Measurements from ENCODE around the gene THSD1. TPM values are rescaled to one million over a fixed set of nuclear protein-coding genes. Genes with fewer than 3 reads are reported as not detected.
A peak's percentile ranks its signal among the peaks of the same experiment; 100 is the strongest.
"Not testable (repeated sequence)": the region's sequence is repeated elsewhere in the genome, so short reads cannot be mapped to it uniquely, and the experiment has no call there.

Gene THSD1
- total RNA-seq, 1 experiment from 2014 or later: 11.3 TPM

DNA sequence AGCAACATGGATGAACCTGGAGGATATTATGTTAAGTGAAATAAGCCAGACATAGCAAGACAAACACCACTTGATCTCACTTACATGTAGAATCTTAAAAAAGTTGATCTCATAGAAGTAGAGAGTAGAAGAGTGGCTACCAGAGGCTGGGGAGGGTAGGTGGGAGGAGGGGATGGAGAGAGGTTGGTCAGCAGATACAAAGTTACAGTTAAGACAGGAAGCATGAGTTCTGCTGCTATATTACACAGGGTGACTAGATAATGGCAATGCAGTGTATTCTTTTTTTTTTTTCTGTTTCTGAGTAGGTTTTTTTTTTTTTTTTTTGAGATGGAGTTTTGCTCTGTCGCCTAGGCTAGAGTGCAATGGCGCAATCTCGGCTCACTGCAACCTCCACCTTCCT is 15.2 kb upstream of the THSD1 start:
- Histone ChIP-seq H3K9me3 (no peaks in the 10 kb centered on the region), H3K4me3 (no peak overlapping the region), H3K27me3 (no peaks in the 10 kb centered on the region), H3K36me3 (peaks cover 65% of the 10 kb centered on the region)
- no peak for DNase-seq

DNA sequence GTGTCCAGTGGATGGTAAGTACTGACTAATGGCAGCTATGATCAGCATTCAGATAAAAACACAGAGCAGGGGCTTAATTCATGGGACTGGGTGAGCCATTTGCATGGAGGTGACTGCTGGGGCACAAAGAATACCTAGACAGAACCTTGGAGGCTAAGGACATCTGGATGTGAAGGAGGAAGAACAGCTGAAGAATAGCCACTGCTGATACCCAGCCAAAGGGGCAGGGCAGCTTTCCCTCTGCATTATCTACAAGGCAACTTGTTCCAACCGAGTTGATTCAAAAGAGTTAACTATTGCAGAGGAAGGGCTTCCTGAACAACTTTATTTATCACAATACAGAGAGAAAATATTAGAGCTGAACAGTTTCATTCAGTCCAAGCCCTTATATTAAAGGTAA is 13.1 kb upstream of the THSD1 start:
- no peak for DNase-seq
- Histone ChIP-seq H3K9me3 (no peaks in the 10 kb centered on the region), H3K36me3 (peaks cover 62% of the 10 kb centered on the region)

DNA sequence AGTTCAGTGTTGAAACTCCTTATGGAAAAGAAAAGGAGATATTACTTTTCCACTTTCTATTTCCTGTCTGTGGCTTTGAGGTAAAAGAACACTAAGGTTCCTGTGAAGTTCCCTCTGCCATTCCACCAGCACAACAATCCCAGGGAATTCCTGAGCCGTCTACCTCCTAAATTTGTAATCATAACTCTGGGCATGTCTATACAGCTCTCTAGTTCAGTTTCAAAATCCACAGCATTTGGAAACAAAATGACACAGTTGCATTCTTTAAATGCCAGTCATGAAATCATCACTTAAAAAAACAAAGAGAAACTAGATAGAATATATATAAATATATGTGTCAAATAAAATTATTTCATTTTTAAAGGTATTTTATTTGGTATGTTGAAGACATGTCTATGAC is 9.0 kb upstream of the THSD1 start:
- DNase-seq: no peak
- peaks cover 53% of the 10 kb centered on the region for H3K36me3 ChIP-seq
- H3K27me3 ChIP-seq: no peaks in the 10 kb centered on the region
- no peaks in the 10 kb centered on the region for H3K9me3 ChIP-seq
- H3K4me3 ChIP-seq: no peak overlapping the region

More for the DNA sequence above, 13.1 kb upstream of the THSD1 start:
- no peak overlapping the region for H3K4me3 ChIP-seq
- no peaks in the 10 kb centered on the region for H3K27me3 ChIP-seq

DNA sequence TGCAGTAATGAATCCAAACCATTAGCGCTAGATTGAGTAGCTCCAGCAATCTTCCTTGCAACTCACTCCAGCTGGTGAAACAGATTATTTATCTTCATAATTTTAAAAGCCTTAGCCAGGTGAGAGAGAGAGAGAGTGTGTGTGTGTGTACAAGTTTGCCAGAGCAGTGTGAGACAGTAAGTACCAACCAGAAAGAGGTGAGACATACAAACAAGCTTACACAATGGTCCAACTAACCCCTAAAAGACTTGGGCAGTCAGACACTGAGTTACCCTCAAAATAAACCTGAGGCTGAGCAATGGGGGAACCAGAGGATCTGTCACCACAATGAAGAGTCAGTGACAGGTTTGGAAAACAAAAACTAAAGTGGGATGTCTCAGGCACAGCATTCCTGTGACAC is 8.1 kb upstream of the THSD1 start:
- Histone ChIP-seq H3K4me3 (no peak overlapping the region), H3K9me3 (no peaks in the 10 kb centered on the region), H3K27me3 (no peaks in the 10 kb centered on the region), H3K36me3 (peaks cover 50% of the 10 kb centered on the region)
- no peak for DNase-seq

DNA sequence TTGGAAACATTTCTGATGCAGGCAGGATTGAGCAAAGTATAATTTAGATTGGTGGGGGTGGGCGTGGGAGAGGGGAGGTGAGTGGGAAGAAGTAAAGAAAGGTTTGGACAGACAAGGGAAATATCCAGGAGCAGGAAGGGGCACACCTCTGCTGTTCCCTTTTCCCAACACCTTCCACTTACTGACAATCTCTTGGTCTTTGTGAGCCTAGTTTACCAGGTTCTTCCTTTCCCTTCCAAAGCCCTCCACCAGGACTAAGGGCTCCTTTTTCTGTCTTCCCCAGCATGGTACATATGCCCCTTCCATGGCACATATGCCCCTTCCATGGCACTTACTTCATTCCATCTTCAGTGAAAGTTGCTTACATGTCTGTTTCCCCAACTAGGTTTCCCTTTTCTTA is 6.2 kb upstream of the THSD1 start:
- no peaks in the 10 kb centered on the region for H3K9me3 ChIP-seq
- no peak overlapping the region for H3K4me3 ChIP-seq
- peaks cover 42% of the 10 kb centered on the region for H3K36me3 ChIP-seq
- H3K27me3 ChIP-seq: no peaks in the 10 kb centered on the region
- no peak for DNase-seq

DNA sequence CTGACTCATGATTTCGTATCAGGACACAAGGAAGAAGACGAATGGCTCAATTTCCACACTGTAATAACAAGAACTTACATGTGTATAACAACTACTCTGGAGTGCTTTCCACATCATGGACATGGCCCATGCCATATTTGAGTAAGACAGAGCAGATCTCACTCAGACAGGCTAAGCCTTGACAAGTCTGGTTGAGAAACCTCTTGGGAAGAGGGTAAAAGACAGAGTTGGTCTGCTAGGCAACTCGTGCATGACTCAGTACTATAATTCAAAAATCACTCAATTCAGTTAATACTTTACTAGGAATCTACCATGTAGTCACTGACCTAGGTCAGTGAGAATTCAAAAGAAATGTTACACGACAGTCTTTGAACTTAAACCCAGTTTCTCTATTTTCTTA is 5.7 kb upstream of the THSD1 start:
- Histone ChIP-seq H3K27me3 (no peaks in the 10 kb centered on the region), H3K9me3 (no peaks in the 10 kb centered on the region), H3K36me3 (peaks cover 37% of the 10 kb centered on the region), H3K4me3 (no peak overlapping the region)
- no peak for DNase-seq

DNA sequence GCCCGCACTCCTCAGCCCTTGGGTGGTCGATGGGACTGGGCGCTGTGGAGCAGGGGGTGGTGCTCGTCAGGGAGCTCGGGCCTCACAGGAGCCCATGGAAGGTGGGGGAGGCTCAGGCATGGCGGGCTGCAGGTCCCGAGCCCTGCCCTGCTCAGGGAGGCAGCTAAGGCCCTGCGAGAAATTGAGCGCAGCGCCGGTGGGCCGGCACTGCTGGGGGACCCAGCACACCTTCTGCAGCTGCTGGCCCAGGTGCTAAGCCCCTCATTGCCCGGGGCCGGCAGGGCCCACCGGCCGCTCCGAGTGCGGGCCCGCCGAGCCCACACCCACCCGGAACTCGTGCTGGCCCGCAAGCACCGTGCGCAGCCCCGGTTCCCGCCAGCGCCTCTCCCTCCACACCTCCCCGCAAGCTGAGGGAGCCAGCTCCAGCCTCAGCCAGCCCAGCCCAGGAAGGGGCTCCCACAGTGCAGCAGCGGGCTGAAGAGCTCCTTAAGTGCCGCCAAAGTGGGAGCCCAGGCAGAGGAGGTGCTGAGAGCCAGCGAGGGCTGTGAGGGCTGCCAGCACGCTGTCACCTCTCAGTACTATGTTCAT is 2.2 kb upstream of the THSD1 start:
- H3K9me3 ChIP-seq, H3K4me3 ChIP-seq, H3K27me3 ChIP-seq, DNase-seq: not testable (repeated sequence)
- H3K36me3 ChIP-seq: peaks cover 17% of the 10 kb centered on the region

DNA sequence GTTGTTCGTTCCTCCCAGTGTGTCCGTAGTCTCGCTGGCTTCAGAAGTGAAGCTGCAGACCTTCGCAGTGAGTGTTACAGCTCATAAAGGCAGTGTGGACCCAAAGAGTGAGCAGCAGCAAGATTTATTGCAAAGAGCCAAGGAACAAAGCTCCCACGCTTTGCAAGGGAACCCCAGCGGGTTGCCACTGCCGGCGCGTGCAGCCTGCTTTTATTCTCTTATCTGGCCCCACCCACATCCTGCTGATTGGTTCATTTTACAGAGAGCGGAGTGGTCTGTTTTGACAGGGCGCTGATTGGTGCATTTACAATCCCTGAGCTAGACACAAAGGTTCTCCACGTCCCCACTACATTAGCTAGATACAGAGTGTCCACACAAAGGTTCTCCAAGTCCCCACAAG is 1.5 kb upstream of the THSD1 start:
- not testable (repeated sequence) for H3K9me3 ChIP-seq, H3K4me3 ChIP-seq, DNase-seq, H3K27me3 ChIP-seq
- peaks cover 14% of the 10 kb centered on the region for H3K36me3 ChIP-seq

DNA sequence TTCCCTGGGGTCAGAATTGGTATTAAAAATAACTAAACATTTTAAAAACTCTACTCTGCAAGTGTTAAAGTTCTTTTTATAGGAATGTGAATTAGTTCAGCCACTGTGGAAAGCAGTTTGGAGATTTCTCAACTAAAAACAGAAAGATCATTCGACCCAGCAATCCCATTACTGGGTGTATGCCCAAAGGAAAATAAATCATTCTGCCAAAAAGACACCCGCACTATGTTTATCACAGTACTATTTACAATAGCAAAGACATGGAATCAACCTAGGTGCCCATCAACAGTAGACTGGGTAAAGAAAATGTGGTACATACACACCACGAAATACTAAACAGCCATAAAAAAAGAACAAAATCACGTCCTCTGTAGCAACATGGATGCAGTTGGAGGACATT is 657 bp upstream of the THSD1 start:
- Histone ChIP-seq H3K27me3 (no peaks in the 10 kb centered on the region), H3K36me3 (peaks cover 9% of the 10 kb centered on the region), H3K4me3 (peak overlapping the region; percentile 73), H3K9me3 (no peaks in the 10 kb centered on the region)
- DNase-seq: no peak

DNA sequence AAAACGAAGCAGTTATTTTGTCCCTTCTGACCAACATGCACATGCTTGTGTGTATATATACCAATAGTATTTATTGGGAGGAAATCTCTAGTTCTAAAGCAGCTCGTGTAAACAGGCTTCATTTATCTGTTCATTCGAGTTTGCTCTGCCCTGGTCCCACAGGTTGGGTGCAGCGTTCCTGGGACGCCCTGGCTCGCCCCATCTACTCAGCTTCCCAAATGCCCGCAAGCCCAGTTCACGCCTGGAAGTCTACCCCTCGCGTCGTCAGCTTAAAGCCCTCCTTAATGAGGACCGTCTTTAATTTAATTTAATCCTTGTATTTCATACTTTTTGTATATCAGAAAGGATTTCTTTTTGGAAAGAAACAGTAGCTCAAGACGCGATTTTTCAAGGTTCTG is 604 bp downstream of the THSD1 start:
- Histone ChIP-seq H3K27me3 (no peaks in the 10 kb centered on the region), H3K9me3 (no peaks in the 10 kb centered on the region), H3K4me3 (peak overlapping the region; percentile 73), H3K36me3 (peaks cover 6% of the 10 kb centered on the region)
- no peak for DNase-seq

DNA sequence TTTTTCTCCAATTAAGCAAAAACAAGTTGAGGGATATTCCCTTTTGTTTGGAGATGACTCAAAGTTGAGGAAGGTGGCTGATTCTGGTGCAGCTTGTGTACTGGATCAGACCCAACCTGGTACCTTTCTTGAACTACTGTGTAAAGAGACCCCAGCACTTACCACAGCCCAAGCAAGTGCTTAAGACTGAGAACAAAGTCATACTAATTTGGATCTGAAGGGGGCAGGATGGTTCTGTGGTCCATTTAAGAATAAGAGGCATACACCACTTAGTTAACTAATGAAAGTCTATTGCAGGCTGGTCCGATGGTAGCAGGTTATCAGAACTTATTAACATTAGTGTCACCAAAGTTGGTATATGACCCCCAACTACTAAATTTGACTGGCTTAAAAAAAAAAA is 6.3 kb downstream of the THSD1 start:
- Histone ChIP-seq H3K9me3 (no peaks in the 10 kb centered on the region), H3K27me3 (no peaks in the 10 kb centered on the region), H3K4me3 (no peak overlapping the region), H3K36me3 (peaks cover 15% of the 10 kb centered on the region)
- DNase-seq: no peak

DNA sequence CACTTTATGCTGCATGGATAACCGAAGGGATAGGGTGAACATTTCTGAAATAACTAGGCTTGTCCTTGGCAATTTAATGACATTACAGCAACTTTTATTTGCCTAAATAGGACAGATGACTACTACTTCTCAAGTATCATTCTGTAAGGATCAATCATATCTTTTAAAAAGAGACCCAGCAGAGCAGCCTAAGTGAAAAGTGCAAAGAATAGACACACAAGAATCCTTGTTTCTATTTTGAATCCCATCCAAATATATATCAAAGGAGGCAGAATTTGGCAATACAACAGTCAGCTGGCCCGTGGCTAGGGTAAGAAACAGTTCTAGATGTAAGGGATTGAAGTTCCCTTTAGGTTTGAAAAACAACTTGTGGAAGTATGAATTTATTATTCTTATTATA is 6.9 kb downstream of the THSD1 start:
- H3K9me3 ChIP-seq: no peaks in the 10 kb centered on the region
- no peak overlapping the region for H3K4me3 ChIP-seq
- peaks cover 15% of the 10 kb centered on the region for H3K36me3 ChIP-seq
- no peaks in the 10 kb centered on the region for H3K27me3 ChIP-seq
- no peak for DNase-seq

DNA sequence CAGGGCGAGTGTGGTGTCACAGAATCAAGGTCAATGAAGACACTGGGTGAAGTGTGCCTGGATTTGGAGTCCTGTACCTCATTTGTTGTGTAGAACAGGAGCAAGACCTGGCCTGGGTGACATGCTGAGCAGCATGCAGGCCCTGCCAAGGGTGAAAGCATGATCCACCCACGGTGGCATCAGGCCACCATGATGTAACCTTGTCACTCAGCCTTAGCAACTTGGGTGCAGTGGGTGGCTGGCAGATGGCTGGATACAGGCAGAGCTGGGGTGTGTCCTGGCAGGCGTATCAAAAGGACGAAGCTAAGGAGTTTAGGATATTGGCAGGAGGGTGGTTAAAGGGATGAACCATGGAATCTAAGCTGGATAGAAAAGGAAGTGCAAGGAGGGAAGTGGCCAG is 10.3 kb downstream of the THSD1 start:
- Histone ChIP-seq H3K27me3 (no peaks in the 10 kb centered on the region), H3K4me3 (no peak overlapping the region), H3K9me3 (no peaks in the 10 kb centered on the region), H3K36me3 (peaks cover 16% of the 10 kb centered on the region)
- DNase-seq: peak; percentile 39

DNA sequence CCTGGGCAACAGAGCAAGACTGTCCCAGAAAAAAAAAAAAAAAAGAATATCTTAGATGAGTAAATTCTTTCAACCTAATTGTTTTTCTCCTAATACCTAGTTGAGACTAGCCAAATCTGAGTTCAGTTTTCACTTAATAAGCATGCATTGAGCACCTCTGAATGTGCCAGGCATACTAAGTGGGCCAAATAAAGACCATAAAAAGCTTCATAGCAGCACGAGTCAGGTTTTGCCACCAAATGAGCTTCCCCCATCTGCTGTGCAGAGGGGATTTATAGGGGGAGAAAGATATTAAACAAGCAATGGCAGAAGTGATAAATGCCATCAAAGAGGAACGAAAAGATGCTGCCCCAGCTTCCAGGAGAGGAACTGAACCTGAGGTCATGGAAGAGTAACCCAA is 11.4 kb downstream of the THSD1 start:
- Histone ChIP-seq H3K27me3 (no peaks in the 10 kb centered on the region), H3K9me3 (no peaks in the 10 kb centered on the region)

DNA sequence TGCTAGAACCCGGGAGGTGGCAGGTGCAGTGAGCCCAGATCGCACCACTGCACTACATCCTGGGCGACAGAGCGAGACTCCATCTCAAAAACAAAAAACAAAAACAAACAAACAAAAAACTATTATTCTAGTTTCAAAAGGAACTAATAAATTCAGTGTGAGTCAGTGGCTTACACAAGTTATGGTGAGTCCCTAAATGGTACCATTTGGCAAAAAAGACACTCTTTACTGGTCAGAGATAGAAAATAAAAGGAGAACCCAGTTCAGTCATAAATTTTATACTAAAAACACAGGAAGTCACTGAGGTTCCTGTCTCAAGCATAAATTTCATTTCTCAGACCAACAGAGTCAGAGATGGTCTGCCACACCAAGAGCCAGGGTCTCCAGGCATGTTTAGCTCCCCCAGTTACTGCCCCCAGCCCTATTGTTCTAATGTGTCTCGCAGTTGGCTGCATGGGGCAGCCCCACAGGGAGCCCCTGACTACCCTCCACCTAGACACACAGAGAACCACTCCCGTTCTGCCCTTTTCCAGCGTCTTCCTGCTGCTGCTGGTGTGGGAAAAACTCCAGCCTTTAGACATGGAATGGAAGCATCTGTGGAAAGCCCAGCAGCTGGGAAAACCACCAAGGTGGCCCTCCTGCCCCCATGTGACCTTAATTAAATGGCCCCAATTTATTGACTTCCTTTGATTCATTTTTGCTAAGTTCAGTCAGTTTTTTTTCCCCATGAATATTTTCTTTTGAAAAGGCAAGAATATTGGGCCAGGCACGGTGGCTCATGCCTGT is 12.2 kb downstream of the THSD1 start:
- H3K27me3 ChIP-seq: no peaks in the 10 kb centered on the region
- DNase-seq: no peak
- H3K36me3 ChIP-seq: peaks cover 17% of the 10 kb centered on the region
- no peaks in the 10 kb centered on the region for H3K9me3 ChIP-seq
- no peak overlapping the region for H3K4me3 ChIP-seq

More for the DNA sequence above, 11.4 kb downstream of the THSD1 start:
- DNase-seq: no peak
- Histone ChIP-seq H3K36me3 (peaks cover 13% of the 10 kb centered on the region), H3K4me3 (no peak overlapping the region)

DNA sequence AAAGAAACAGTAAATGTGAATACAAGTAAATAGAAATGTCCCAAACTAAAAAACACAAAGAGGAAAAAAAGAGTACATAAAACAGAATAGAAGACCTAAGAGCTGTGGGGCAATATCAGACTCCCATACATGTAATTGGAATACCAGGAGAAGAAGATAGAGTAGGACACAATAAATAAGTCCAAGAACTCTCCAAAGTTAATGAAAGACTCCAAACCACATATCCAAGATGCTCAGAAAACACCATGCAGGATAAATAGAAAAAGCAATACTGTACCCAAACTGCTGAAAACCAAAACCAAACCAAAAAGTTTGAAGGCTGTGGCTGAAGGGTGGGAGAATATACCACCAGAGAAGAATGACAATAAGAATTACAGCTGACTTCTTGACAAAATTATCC is 18.3 kb downstream of the THSD1 start:
- H3K9me3 ChIP-seq: 0 out of 2 replicates have a peak, but pooled peaks cover 3% of the 10 kb centered on the region
- H3K4me3 ChIP-seq: no peak overlapping the region
- peaks cover 13% of the 10 kb centered on the region for H3K36me3 ChIP-seq
- no peak for DNase-seq
- no peaks in the 10 kb centered on the region for H3K27me3 ChIP-seq

DNA sequence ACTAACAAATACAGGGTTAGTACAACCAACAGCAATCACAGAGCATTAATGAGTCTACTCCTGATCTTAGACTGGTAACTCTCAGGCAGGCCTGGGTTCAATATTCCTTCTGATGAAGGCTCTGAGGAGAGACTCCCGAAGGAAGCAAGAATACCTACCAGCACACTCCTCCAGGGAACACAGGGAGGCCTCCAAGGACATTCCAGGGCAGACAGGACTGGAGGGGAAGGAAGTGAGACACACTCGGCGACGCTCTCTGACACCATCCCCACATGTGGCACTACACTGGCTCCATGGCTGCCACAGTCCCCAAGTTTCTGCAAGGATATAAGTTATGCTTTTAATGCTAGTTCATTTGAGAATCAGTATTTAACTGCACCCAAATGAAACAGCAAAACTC is 20.1 kb downstream of the THSD1 start:
- Histone ChIP-seq H3K4me3 (no peak overlapping the region), H3K9me3 (0 out of 2 replicates have a peak, but pooled peaks cover 3% of the 10 kb centered on the region), H3K36me3 (peaks cover 9% of the 10 kb centered on the region), H3K27me3 (no peaks in the 10 kb centered on the region)
- no peak for DNase-seq

DNA sequence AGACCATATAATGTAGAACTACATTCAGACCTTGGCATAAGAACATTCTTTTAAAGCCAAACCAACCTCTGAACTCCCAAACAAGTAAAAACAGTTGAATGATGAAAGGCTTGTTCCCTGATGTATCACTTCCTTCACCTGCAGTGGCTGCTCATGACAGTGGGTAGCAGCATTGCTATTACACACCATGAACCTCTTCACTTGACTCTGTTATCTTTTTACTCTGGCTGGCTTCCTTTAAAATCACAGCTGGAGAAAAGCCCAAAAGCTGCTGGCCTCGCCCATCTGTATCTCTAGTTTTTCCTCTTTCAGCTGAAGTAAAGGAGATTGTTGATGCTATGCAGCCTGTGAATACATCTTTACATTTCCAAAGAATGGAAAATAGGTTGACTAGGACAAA is 22.6 kb downstream of the THSD1 start:
- H3K4me3 ChIP-seq: no peak overlapping the region
- H3K27me3 ChIP-seq: no peaks in the 10 kb centered on the region
- 0 out of 2 replicates have a peak, but pooled peaks cover 3% of the 10 kb centered on the region for H3K9me3 ChIP-seq
- DNase-seq: no peak
- H3K36me3 ChIP-seq: peaks cover 4% of the 10 kb centered on the region

All from MG63 (cell line).